ENCODE results near the gene ROR1.
"Not testable (repeated sequence)": the region's sequence is repeated elsewhere in the genome, so short reads cannot be mapped to it uniquely, and the experiment has no call there.

Gene ROR1

DNA sequence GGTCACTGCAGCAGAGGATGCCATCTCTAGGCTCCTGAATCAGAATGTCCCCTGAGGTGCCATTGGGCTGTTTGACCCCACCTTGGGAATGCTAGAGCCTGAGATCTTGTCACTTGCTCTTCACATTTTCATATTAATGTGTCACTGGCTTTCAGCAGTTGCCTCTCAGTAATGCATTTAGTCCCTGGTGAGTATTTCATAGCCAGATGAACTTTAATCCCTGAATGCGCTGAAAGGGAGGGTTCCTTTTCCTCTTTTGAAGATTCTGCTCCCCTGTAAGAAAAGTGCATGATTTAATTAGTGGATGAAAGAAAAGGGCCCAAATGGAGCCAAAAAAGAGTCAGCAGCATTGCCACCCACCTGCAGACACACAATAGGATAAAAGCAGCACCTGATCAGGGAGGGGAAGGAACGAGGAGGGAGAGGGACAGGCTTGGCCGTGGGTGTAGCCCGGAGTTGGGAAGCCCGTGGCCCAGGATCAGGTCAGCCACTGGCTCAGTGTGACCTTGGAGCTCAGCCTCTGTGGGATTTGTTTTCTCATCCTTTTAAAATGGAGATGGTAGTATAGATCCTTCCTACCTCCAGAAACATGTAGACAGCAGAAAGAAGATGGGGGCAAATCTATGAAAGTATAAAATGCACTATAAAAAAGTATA is 31.1 kb downstream of the ROR1 start:
- TF ChIP-seq, protein P1, sequence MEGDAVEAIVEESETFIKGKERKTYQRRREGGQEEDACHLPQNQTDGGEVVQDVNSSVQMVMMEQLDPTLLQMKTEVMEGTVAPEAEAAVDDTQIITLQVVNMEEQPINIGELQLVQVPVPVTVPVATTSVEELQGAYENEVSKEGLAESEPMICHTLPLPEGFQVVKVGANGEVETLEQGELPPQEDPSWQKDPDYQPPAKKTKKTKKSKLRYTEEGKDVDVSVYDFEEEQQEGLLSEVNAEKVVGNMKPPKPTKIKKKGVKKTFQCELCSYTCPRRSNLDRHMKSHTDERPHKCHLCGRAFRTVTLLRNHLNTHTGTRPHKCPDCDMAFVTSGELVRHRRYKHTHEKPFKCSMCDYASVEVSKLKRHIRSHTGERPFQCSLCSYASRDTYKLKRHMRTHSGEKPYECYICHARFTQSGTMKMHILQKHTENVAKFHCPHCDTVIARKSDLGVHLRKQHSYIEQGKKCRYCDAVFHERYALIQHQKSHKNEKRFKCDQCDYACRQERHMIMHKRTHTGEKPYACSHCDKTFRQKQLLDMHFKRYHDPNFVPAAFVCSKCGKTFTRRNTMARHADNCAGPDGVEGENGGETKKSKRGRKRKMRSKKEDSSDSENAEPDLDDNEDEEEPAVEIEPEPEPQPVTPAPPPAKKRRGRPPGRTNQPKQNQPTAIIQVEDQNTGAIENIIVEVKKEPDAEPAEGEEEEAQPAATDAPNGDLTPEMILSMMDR (IDR thresholded peaks at IDR 0.05; ENCODE audit: borderline replicate concordance, control extremely low read depth, extremely low read depth, insufficient read depth, missing control alignments): no peak
- in situ Hi-C loops (cut with MboI; ENCODE audit: low sequenced_read_pairs, unreplicated experiment): no loop called here
- DNase-seq (ENCODE audit: low spot score): no peak

DNA sequence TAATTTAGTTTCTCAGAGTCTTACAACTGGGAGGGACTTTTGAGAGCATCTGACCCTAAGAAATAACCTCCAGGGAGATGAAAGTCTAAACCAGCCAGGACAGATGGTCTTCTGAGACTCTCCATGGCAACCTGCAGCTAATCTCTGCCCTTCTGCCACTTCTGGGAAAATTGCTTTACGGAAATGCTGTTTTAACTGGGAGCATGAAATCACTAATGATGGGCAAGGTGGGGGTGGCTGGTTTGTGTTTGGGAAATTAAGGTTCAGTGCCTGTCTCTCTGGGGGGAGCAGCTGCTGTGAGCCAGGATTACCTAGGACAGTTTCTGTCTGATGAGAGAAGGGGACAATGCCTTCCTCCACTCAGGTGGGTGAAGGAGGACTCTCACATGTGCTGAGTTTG is 33.2 kb downstream of the ROR1 start:
- in situ Hi-C loops (cut with MboI; ENCODE audit: low sequenced_read_pairs, unreplicated experiment): no loop called here
- TF ChIP-seq, protein P1 (IDR thresholded peaks at IDR 0.05; ENCODE audit: borderline replicate concordance, control extremely low read depth, extremely low read depth, insufficient read depth, missing control alignments): no peak
- DNase-seq (ENCODE audit: low spot score): no peak

DNA sequence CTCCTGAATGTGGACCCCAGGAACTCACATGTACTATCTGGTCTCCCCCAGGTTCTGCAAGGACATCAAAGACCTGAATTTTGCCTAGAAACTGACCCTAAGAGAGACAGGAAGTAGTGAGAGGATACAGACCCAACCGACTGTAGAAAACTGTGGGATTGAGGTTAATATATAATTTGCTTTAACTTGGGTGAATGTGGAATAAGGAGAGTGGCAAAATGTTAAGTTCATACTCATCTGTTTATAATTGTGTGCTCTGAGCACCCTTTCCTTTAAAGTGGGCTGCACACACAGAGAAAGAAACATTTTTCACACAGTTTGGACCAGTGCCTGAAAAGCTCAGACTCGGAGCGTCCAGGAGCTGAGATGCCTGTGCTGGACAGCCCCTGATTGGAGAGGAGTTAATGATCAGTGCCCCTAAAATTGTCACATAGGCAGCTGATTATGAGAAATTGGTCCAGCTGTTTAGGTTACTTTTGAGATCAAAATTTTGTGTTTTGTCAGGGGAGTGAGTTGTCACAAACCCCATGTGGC is 37.2 kb downstream of the ROR1 start:
- in situ Hi-C loops (cut with MboI; ENCODE audit: low sequenced_read_pairs, unreplicated experiment): no loop called here

DNA sequence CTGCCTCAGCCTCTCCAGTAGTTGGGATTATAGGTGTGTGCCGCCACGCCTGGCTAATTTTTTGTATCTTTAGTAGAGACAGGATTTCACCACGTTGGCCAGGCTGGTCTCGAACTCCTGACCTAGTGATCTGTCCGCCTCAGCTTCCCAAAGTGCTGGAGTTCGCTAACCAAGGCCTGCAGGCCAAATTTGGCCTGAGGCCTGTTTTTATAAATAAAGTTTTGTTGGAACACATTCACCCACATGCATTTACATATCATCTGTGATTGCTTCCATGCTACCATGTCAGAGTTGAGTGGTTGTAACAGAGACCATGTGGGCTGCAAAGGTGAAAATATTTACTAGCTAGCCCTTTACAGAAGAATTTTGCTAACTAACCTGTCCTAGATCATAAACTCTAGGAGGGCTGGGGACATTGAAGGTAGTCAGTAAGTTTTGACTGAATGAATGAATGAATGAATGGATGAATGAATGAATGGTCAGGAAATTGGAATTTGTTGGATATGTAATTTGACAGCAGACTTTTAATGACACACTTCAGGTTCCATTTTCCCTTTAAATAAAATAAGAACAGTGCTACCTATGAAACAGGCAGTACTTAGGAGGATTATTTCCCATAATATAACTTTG is 38.4 kb downstream of the ROR1 start:
- DNase-seq (ENCODE audit: low spot score): no peak
- in situ Hi-C loops (cut with MboI; ENCODE audit: low sequenced_read_pairs, unreplicated experiment): no loop called here
- TF ChIP-seq, protein P1 (IDR thresholded peaks at IDR 0.05; ENCODE audit: borderline replicate concordance, control extremely low read depth, extremely low read depth, insufficient read depth, missing control alignments): no peak

More for the DNA sequence above, 37.2 kb downstream of the ROR1 start:
- TF ChIP-seq, protein P1 (IDR thresholded peaks at IDR 0.05; ENCODE audit: borderline replicate concordance, control extremely low read depth, extremely low read depth, insufficient read depth, missing control alignments): no peak
- DNase-seq (ENCODE audit: low spot score): no peak

DNA sequence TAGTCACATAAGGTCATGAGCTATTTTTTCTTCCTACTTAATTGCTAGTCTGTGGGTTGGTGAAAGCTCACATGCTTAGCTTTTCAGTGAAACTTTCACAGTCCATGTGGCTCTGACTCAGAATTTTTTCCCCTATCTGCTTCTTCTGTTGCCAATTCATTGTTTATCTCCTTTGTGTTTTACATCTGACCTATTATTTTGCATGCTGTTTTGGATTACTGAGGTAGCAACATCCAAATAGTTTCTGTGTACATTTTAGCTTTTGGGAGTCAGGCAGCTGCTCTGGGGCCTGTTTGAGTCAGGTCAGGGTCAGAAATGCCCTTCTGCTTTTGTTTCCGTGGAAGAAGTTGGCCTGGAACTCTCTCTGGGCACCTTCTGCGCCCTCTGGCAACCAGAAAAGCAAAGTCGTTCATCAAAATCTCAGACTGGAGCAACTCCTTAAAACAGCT is 40.0 kb downstream of the ROR1 start:
- no peak for DNase-seq (ENCODE audit: low spot score)
- TF ChIP-seq, protein P1 (IDR thresholded peaks at IDR 0.05; ENCODE audit: borderline replicate concordance, control extremely low read depth, extremely low read depth, insufficient read depth, missing control alignments): no peak
- in situ Hi-C loops (cut with MboI; ENCODE audit: low sequenced_read_pairs, unreplicated experiment): no loop called here

DNA sequence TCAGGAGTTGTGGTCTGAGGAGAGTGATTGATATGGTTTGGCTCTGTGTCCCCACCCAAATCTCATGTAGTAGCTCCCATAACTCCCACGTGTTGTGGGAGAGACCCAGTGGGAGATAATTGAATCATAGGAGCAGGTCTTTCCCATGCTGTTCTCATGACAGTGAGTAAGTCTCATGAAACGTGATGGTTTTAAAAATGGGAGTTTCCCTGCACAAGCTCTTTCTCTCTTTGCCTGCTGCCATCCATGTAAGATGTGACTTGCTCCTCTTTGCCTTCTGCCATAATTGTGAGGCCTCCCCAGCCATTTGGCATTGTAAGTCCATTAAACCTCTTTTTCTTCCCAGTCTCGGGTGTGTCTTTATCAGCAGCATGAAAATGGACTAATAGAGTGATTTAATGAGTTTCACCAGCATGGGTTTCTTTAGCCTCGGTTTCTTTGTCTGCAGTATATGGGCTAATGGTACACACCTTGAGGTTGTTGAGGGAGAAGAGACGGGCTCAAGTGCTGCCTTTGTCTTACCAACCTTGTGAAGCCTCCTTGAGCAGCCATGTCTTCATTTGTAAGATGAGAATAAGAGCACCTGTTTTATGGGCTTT is 42.5 kb downstream of the ROR1 start:
- in situ Hi-C loops (cut with MboI; ENCODE audit: low sequenced_read_pairs, unreplicated experiment): not testable (repeated sequence)

More for the DNA sequence above, 42.5 kb downstream of the ROR1 start:
- not testable (repeated sequence) for DNase-seq (ENCODE audit: low spot score)
